ENCODE results near the gene ZNF891. TPM values are rescaled to one million over a fixed set of nuclear protein-coding genes. Genes with fewer than 3 reads are reported as not detected.

ZNF891 gene
- total and polyA plus RNA-seq, 2 of the 4 experiments (the other 2 are of a cell fraction) = 0.26 to 0.36 TPM

DNA sequence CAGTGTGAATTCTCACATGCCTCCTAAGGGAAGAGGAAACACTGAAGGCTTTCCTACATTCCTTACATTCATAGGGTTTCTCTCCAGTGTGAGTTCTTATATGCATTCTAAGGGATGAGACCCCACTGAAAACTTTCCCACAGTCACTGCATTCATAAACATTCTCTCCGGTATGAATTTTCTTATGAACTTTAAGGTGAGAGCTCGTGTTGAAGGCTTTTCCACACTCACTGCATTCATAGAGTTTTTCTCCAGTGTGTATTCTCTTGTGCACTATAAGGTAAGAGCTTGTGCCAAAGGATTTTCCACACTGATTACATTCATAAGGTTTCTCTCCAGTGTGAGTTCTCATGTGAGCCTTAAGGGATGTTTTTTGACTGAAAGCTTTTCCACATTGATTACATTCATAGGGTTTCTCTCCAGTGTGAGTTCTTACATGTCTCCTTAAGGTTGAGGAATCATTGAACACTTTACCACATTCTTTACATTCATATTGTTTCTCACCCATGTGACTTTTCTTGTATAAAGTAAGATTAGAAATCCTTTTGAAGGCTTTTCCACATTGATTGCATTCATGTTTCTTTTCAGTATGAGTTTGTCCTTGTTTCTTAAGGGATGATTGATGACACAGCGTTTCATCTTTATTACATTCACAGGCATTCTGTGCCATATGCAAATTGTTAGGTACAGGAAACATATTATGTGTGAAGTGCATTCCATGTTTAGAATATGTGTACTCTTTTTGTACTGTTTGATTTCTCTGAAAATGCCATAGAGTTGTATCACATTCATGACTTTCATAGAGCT is 9.5 kb downstream of the ZNF891 start:
- intact Hi-C loops (cut with micrococcal nuclease) = no loop called here
- peaks cover 76% of the 10 kb centered on the region for H3K9me3 ChIP-seq (ENCODE audit: control insufficient read depth, insufficient read depth, low read length)
- no peak overlapping the region for H2AK5ac ChIP-seq (ENCODE audit: low read depth, low read length)
- no peak overlapping the region for H2BK15ac ChIP-seq (ENCODE audit: low read depth, low read length)
- in situ Hi-C loops (cut with MboI; ENCODE audit: low sequenced_read_pairs) = no loop called here
- TF ChIP-seq MAFK (IDR thresholded peaks at IDR 0.05; ENCODE audit: low read depth, low read length) (peak; percentile 33; the same call in 1 of the 2 replicates), MXI1 (IDR thresholded peaks at IDR 0.05; ENCODE audit: borderline replicate concordance, low read depth, low read length) (no peak)
- H3K9me1 ChIP-seq (ENCODE audit: insufficient read depth, low read length) = no peaks in the 10 kb centered on the region
- no peak overlapping the region for H4K5ac ChIP-seq (ENCODE audit: low read depth, low read length)
- CTCF ChIA-PET = no interaction called here
- peaks cover 0 to 3% of the 10 kb centered on the region in 2 experiments; a peak in 1 of 4 replicates for H3K79me1 ChIP-seq (ENCODE audit: low read depth in 1 of 2, low read length in 2 of 2)
- no peak overlapping the region for H4K8ac ChIP-seq (ENCODE audit: low read depth in 2 of 2, low read length in 2 of 2)
- H3K4me3 ChIP-seq (ENCODE audit: insufficient read depth, low read depth, low read length) = no peak overlapping the region
- H3K4ac ChIP-seq (ENCODE audit: low read depth, low read length) = no peak overlapping the region
- H3K4me2 ChIP-seq (ENCODE audit: low read depth, low read length) = no peak overlapping the region
- BruUV-seq (replicated peaks) = no TSS peak
- no peak overlapping the region for H2AK9ac ChIP-seq (replicated peaks; ENCODE audit: low read depth, low read length, poor library complexity)
- dilution Hi-C loops (cut with HindIII; ENCODE audit: low sequenced_read_pairs, unreplicated experiment) = no loop called here
- no peaks in the 10 kb centered on the region for H3K4me1 ChIP-seq (ENCODE audit: control insufficient read depth, insufficient read depth, low read length)
- no peaks in the 10 kb centered on the region for H3K27me3 ChIP-seq (ENCODE audit: control insufficient read depth, insufficient read depth, low read length)
- H3K9ac ChIP-seq (ENCODE audit: low read depth, low read length) = no peak overlapping the region
- H2AFZ ChIP-seq (replicated peaks; ENCODE audit: low read length, poor library complexity) = no peak overlapping the region
- H2BK20ac ChIP-seq (ENCODE audit: low read depth, low read length) = no peak overlapping the region
- ATAC-seq (ENCODE audit: low read depth) = no peak
- no CpG with 5 or more reads among the region's 3 CpGs for WGBS, 2 experiments (ENCODE audit: extremely low coverage in 2 of 2, insufficient read length in 1 of 2)
- H2BK5ac ChIP-seq (ENCODE audit: low read depth, low read length, poor library complexity, severe bottlenecking) = no peak overlapping the region
- peaks cover 19% of the 10 kb centered on the region for H3K36me3 ChIP-seq (ENCODE audit: control insufficient read depth, insufficient read depth, low read length)
- DNase-seq = no peak
- no peaks in the 10 kb centered on the region for H4K20me1 ChIP-seq (ENCODE audit: insufficient read depth, low read length)
- no peak overlapping the region for H3K14ac ChIP-seq (replicated peaks; ENCODE audit: low read depth, low read length)
- H3K18ac ChIP-seq (ENCODE audit: low read depth, low read length) = no peak overlapping the region
- no peak overlapping the region for H3K56ac ChIP-seq (ENCODE audit: extremely low read depth, insufficient read depth, low read length)
- POLR2A ChIA-PET (ENCODE audit: unreplicated experiment) = no interaction called here
- H2BK120ac ChIP-seq (ENCODE audit: low read depth, low read length) = no peak overlapping the region
- H4K91ac ChIP-seq (ENCODE audit: insufficient read depth, low read depth, low read length) = no peak overlapping the region
- H3K27ac ChIP-seq (ENCODE audit: insufficient read depth, low read length) = no peak overlapping the region
- no peak overlapping the region for H3K23ac ChIP-seq (ENCODE audit: low read depth, low read length)
